HEK293 (cell line): ENCODE results near the gene ZFYVE28.

ENCODE experiments used
- ATF2 ChIP-seq: fragments of 450-650 bp; formaldehyde crosslinking; IDR thresholded peaks from 2 replicates; pipeline ENCODE4 v1.5.1; 2016; ENCODE audit warnings: missing biosample characterization, missing genetic modification characterization, low read depth
- CTCF ChIP-seq: fragments of 450-650 bp; formaldehyde crosslinking; IDR thresholded peaks from 2 replicates; pipeline ENCODE4 v1.5.1; 2016; ENCODE audit warnings: missing biosample characterization, missing genetic modification characterization
- PATZ1 ChIP-seq: fragments of 450-650 bp; formaldehyde crosslinking; IDR thresholded peaks from 2 replicates; pipeline ENCODE4 v1.5.1; 2016; ENCODE audit warnings: missing biosample characterization, missing genetic modification characterization
- ZBTB10 ChIP-seq: fragments of 450-650 bp; formaldehyde crosslinking; IDR thresholded peaks from 2 replicates; pipeline ENCODE4 v1.5.1; 2016; ENCODE audit warnings: missing biosample characterization, missing genetic modification characterization
- ZNF133 ChIP-seq: fragments of 450-650 bp; formaldehyde crosslinking; IDR thresholded peaks from 2 replicates; pipeline ENCODE4 v1.5.1; 2016; ENCODE audit warnings: missing biosample characterization, missing genetic modification characterization
- ZNF274 ChIP-seq, 2 experiments: fragments of 200-500 bp in 1 of 2; fragments of 450-650 bp in 1 of 2; sonication (Bioruptor generic) in 1 of 2; formaldehyde crosslinking in 1 of 2; IDR thresholded peaks; 2 replicates each; pipeline versions ENCODE4 v1.5.1 to v1.6.1; 2014 to 2016; ENCODE audit warnings: borderline replicate concordance in 1 of 2, inconsistent platforms in 1 of 2, low read length in 1 of 2, missing biosample characterization in 1 of 2, missing genetic modification characterization in 1 of 2
- ZNF629 ChIP-seq: fragments of 450-650 bp; formaldehyde crosslinking; IDR thresholded peaks from 2 replicates; pipeline ENCODE4 v1.5.1; 2017; ENCODE audit warnings: missing biosample characterization, missing genetic modification characterization

- no peak for TF ChIP-seq CTCF (tag by site-specific recombination)
- no peak for TF ChIP-seq ZNF133 (tag by site-specific recombination)
- TF ChIP-seq PATZ1 (tag by site-specific recombination): no peak
- no peak for TF ChIP-seq ZNF274 (IDR thresholded peaks at IDR 0.05; ENCODE audit: low read length)
- TF ChIP-seq ZNF274 (tag by site-specific recombination; IDR thresholded peaks at IDR 0.05; ENCODE audit: borderline replicate concordance): no peak
- TF ChIP-seq ZBTB10 (tag by site-specific recombination): no peak
- no peak for TF ChIP-seq ZNF629 (tag by site-specific recombination)
- TF ChIP-seq ATF2 (tag by site-specific recombination): no peak
Measured at GRCh38 chr4:2384245-2384644, 34.2 kb downstream of the ZFYVE28 start.
